ENCODE results near the gene HACD3.
"Not testable (repeated sequence)": the region's sequence is repeated elsewhere in the genome, so short reads cannot be mapped to it uniquely, and the experiment has no call there.

The HACD3 gene

DNA sequence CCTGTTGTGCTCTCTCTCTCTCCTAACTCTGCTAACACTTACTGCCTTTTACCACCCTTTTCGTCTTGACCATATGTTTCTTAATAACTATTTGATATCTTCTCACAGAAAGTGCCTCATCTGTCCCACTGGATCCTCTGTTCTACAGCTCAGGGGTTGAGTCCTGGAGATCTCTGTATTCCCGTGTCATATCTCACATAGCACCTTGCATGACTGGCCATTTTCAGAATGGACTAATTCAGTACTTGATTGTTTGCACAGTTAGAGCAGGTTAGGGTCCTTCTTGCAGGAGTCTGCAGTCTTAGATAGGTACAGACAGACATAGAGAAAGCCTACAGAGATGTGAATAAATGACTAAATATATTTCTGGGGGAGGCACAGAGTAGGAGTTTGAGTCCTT, 20.9 kb downstream of the HACD3 start:
- TF ChIP-seq BHLHE40 (IDR thresholded peaks at IDR 0.05; ENCODE audit: borderline replicate concordance) (no peak), ELF4 (IDR thresholded peaks at IDR 0.05) (no peak), NFRKB (IDR thresholded peaks at IDR 0.05) (no peak), PKNOX1 (IDR thresholded peaks at IDR 0.05) (no peak), FOXM1 (IDR thresholded peaks at IDR 0.05; ENCODE audit: borderline replicate concordance) (no peak), SP1 (IDR thresholded peaks at IDR 0.05) (no peak), FOXK2 (IDR thresholded peaks at IDR 0.05) (no peak), TARDBP (IDR thresholded peaks at IDR 0.05) (no peak), ZNF384 (IDR thresholded peaks at IDR 0.05) (no peak), SUZ12 (IDR thresholded peaks at IDR 0.05) (no peak), HDGF (IDR thresholded peaks at IDR 0.05; ENCODE audit: borderline replicate concordance) (no peak), LEF1 (IDR thresholded peaks at IDR 0.05; ENCODE audit: borderline replicate concordance) (no peak), ARNT (IDR thresholded peaks at IDR 0.05) (no peak), CTBP1 (IDR thresholded peaks at IDR 0.05; ENCODE audit: borderline replicate concordance) (no peak), L3MBTL2 (conservative IDR thresholded peaks at IDR 0.05) (no peak), FOXA1 (IDR thresholded peaks at IDR 0.05) (no peak)
- DNase-seq (ENCODE audit: extremely low spot score), result no peak
- ChIA-PET POLR2A (interaction anchor here (0.7 to 1.1 kb wide), 4 partner anchors 11 to 60 kb away, joined by 3 to 4 read pairs (median 3); partner anchors contain the start of genes DPP8 and INTS14), CTCF (interaction anchor here (1.2 kb wide), 1 partner anchor 59 kb away, joined by 3 read pairs; the partner anchor contains the start of gene INTS14)

DNA sequence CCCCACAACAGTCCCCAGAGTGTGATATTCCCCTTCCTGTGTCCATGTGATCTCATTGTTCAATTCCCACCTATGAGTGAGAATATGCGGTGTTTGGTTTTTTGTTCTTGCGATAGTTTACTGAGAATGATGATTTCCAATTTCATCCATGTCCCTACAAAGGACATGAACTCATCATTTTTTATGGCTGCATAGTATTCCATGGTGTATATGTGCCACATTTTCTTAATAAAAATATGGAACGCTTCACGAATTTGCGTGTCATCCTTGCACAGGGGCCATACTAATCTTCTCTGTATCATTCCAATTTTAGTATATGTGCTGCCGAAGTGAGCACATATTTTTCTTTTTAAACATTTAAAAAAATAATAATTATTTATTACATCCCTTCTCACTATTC, 22.6 kb downstream of the HACD3 start:
- CTCF ChIA-PET; POLR2A ChIA-PET; DNase-seq (ENCODE audit: extremely low spot score): not testable (repeated sequence)

DNA sequence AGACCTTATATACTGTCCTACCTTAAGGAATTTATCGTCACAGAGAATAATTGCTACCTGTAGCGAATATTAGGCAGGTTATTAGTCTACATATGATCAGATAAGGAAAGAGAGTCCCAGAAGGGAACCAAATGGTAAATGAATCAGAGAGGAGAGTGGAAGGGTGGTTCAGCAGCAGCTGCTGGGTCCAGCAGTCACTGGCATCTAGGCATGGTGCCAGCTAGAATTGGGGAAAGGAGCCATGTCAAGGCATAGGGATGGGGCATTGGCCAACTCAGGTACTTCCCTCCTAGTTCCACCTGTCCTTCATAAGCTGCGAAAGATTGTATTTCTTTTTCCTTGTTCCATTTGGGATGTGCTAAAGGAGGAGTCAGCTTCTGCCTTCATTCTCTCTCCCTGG, 23.4 kb downstream of the HACD3 start:
- POLR2A ChIA-PET, result interaction anchor here (0.9 kb wide), 1 partner anchor 13 kb away, joined by 3 read pairs; no protein-coding TSS in a partner anchor
- DNase-seq (ENCODE audit: extremely low spot score), result no peak
- CTCF ChIA-PET, result no interaction called here
- TF ChIP-seq ARNT (IDR thresholded peaks at IDR 0.05), result no peak
- TF ChIP-seq LEF1 (IDR thresholded peaks at IDR 0.05; ENCODE audit: borderline replicate concordance), result no peak
- no peak for TF ChIP-seq HDGF (IDR thresholded peaks at IDR 0.05; ENCODE audit: borderline replicate concordance)
- no peak for TF ChIP-seq TARDBP (IDR thresholded peaks at IDR 0.05)
- no peak for TF ChIP-seq PKNOX1 (IDR thresholded peaks at IDR 0.05)
- no peak for TF ChIP-seq ZNF384 (IDR thresholded peaks at IDR 0.05)
- TF ChIP-seq NFRKB (IDR thresholded peaks at IDR 0.05), result no peak
- no peak for TF ChIP-seq CTBP1 (IDR thresholded peaks at IDR 0.05; ENCODE audit: borderline replicate concordance)
- no peak for TF ChIP-seq FOXK2 (IDR thresholded peaks at IDR 0.05)
- no peak for TF ChIP-seq FOXA1 (IDR thresholded peaks at IDR 0.05)

DNA sequence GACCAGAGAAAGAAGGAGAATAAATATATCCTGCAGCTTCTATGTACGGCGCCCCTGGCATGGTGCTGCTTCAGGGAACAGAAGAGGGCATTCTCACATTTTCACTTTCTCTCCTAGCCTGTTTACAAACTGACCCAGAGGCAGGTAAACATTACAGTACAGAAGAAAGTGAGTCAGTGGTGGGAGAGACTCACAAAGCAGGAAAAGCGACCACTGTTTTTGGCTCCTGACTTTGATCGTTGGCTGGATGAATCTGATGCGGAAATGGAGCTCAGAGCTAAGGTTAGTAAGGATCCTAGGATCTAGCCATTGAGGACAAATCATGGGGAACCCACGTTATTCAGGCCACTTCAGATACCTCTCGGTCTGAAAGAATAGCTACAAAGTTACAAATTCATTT, 26.4 kb downstream of the HACD3 start:
- CTCF ChIA-PET, result no interaction called here
- POLR2A ChIA-PET, result interaction anchor here (1.3 kb wide), 1 partner anchor 26 kb away, joined by 6 read pairs; the partner anchor contains the start of gene HACD3
- DNase-seq (ENCODE audit: extremely low spot score), result no peak
- TF ChIP-seq HDGF (IDR thresholded peaks at IDR 0.05; ENCODE audit: borderline replicate concordance) (no peak), SUZ12 (IDR thresholded peaks at IDR 0.05) (no peak), FOXM1 (IDR thresholded peaks at IDR 0.05; ENCODE audit: borderline replicate concordance) (no peak), PKNOX1 (IDR thresholded peaks at IDR 0.05) (no peak), SP1 (IDR thresholded peaks at IDR 0.05) (no peak), L3MBTL2 (conservative IDR thresholded peaks at IDR 0.05) (no peak), TARDBP (IDR thresholded peaks at IDR 0.05) (no peak), ELF4 (IDR thresholded peaks at IDR 0.05) (no peak), ARNT (IDR thresholded peaks at IDR 0.05) (no peak), LEF1 (IDR thresholded peaks at IDR 0.05; ENCODE audit: borderline replicate concordance) (no peak), CTBP1 (IDR thresholded peaks at IDR 0.05; ENCODE audit: borderline replicate concordance) (no peak), FOXA1 (IDR thresholded peaks at IDR 0.05) (no peak), NFRKB (IDR thresholded peaks at IDR 0.05) (no peak), FOXK2 (IDR thresholded peaks at IDR 0.05) (no peak), BHLHE40 (IDR thresholded peaks at IDR 0.05; ENCODE audit: borderline replicate concordance) (no peak), ZNF384 (IDR thresholded peaks at IDR 0.05) (no peak)

DNA sequence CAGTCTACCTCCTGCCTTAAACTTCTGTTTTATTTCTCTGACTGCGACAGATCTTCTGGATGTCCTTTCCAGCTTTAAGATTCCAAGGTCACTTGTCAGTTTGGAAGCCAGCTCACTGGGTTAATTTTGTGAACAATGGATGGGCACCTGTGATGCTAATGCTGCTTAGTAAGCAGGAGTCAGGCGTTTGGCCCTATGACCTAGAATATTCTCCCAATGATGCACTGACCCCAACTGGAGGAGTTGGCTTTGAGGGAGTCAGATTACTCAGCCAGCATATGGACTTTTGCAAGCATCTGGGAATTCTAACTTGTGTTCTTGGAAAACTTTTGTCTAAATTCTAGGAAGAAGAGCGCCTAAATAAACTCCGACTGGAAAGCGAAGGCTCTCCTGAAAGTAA, 28.1 kb downstream of the HACD3 start:
- ChIA-PET CTCF (interaction anchor here (0.7 kb wide), 1 partner anchor 260 kb away, joined by 3 read pairs; no protein-coding TSS in a partner anchor), POLR2A (interaction anchor here (1.6 kb wide), 1 partner anchor 17 kb away, joined by 3 read pairs; no protein-coding TSS in a partner anchor)
- no peak for DNase-seq (ENCODE audit: extremely low spot score)
- TF ChIP-seq SP1 (IDR thresholded peaks at IDR 0.05) (no peak), L3MBTL2 (conservative IDR thresholded peaks at IDR 0.05) (no peak), CTBP1 (IDR thresholded peaks at IDR 0.05; ENCODE audit: borderline replicate concordance) (no peak), BHLHE40 (IDR thresholded peaks at IDR 0.05; ENCODE audit: borderline replicate concordance) (no peak), HDGF (IDR thresholded peaks at IDR 0.05; ENCODE audit: borderline replicate concordance) (no peak), ARNT (IDR thresholded peaks at IDR 0.05) (no peak), ELF4 (IDR thresholded peaks at IDR 0.05) (no peak), PKNOX1 (IDR thresholded peaks at IDR 0.05) (no peak), ZNF384 (IDR thresholded peaks at IDR 0.05) (no peak), TARDBP (IDR thresholded peaks at IDR 0.05) (no peak), FOXA1 (IDR thresholded peaks at IDR 0.05) (no peak), FOXM1 (IDR thresholded peaks at IDR 0.05; ENCODE audit: borderline replicate concordance) (no peak), FOXK2 (IDR thresholded peaks at IDR 0.05) (no peak), NFRKB (IDR thresholded peaks at IDR 0.05) (no peak), LEF1 (IDR thresholded peaks at IDR 0.05; ENCODE audit: borderline replicate concordance) (no peak), SUZ12 (IDR thresholded peaks at IDR 0.05) (no peak)
